ENCODE data around the gene TAS2R13. TPM values are rescaled to one million over a fixed set of nuclear protein-coding genes. Genes with fewer than 3 reads are reported as not detected.

The TAS2R13 gene
- total RNA-seq, 2 donors from 2014 or later = 2.3 to 3.1 TPM

GRCh38 chr12:10928746-10929286 is 19.5 kb upstream of the TAS2R13 start, which contains the start of gene PRH2:
Gene PRH2, plus strand, starts transcription at chr12:10929236. Its CDS starts 38 bp downstream, at chr12:10929274.
- Histone ChIP-seq H3K9me3 (no peaks in the 10 kb centered on the region), H3K4me1 (no peaks in the 10 kb centered on the region), H3K4me3 (no peak within 1 kb of the TSS), H3K27me3 (no peaks in the 10 kb centered on the region), H3K36me3 (replicated peaks in 1 of 2; ENCODE audit: insufficient read depth in 1 of 2, low read depth in 2 of 2) (no peaks in the 10 kb centered on the region), H3K27ac (no peak within 1 kb of the TSS)
- ATAC-seq = no peak
- intact Hi-C loops (cut with DNase I) = no loop called here
- DNase-seq = no peak
- TF ChIP-seq, protein P1, sequence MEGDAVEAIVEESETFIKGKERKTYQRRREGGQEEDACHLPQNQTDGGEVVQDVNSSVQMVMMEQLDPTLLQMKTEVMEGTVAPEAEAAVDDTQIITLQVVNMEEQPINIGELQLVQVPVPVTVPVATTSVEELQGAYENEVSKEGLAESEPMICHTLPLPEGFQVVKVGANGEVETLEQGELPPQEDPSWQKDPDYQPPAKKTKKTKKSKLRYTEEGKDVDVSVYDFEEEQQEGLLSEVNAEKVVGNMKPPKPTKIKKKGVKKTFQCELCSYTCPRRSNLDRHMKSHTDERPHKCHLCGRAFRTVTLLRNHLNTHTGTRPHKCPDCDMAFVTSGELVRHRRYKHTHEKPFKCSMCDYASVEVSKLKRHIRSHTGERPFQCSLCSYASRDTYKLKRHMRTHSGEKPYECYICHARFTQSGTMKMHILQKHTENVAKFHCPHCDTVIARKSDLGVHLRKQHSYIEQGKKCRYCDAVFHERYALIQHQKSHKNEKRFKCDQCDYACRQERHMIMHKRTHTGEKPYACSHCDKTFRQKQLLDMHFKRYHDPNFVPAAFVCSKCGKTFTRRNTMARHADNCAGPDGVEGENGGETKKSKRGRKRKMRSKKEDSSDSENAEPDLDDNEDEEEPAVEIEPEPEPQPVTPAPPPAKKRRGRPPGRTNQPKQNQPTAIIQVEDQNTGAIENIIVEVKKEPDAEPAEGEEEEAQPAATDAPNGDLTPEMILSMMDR (IDR thresholded peaks at IDR 0.05) = no peak
- TF ChIP-seq POLR2A (IDR thresholded peaks at IDR 0.05) = no peak
- WGBS, 2 donors = 89 to 94% methylated on average over 5 of the region's 5 CpGs

- no peak for ATAC-seq
- no peaks in the 10 kb centered on the region for H3K4me1 ChIP-seq
- 90 to 91% methylated on average over 5 of the region's 5 CpGs for WGBS, 2 donors
These were observed 16.9 kb upstream of the TAS2R13 start for GRCh38 chr12:10926269-10926668.

GRCh38 chr12:10919809-10920208 is 10.4 kb upstream of the TAS2R13 start:
- DNase-seq (no peak), ATAC-seq (no peak)
- Histone ChIP-seq H3K27ac (no peak overlapping the region), H3K4me3 (no peak overlapping the region), H3K4me1 (no peaks in the 10 kb centered on the region), H3K27me3 (no peaks in the 10 kb centered on the region), H3K36me3 (replicated peaks in 1 of 2; ENCODE audit: insufficient read depth in 1 of 2, low read depth in 2 of 2) (no peaks in the 10 kb centered on the region), H3K9me3 (no peaks in the 10 kb centered on the region)
- WGBS, 2 donors = 94 to 95% methylated on average over 1 of the region's 1 CpG
- intact Hi-C loops (cut with DNase I) = no loop called here
- TF ChIP-seq POLR2A (IDR thresholded peaks at IDR 0.05) = no peak
- TF ChIP-seq, protein P1 (IDR thresholded peaks at IDR 0.05) = no peak

More at GRCh38 chr12:10926269-10926668, 16.9 kb upstream of the TAS2R13 start:
- no peak for DNase-seq
- intact Hi-C loops (cut with DNase I) = no loop called here
- TF ChIP-seq POLR2A (IDR thresholded peaks at IDR 0.05) = no peak
- TF ChIP-seq, protein P1 (IDR thresholded peaks at IDR 0.05) = no peak
- H3K27ac ChIP-seq = no peak overlapping the region
- H3K4me3 ChIP-seq = no peak overlapping the region
- H3K9me3 ChIP-seq = no peaks in the 10 kb centered on the region
- no peaks in the 10 kb centered on the region for H3K27me3 ChIP-seq
- H3K36me3 ChIP-seq (replicated peaks in 1 of 2; ENCODE audit: insufficient read depth in 1 of 2, low read depth in 2 of 2) = no peaks in the 10 kb centered on the region

- no peaks in the 10 kb centered on the region for H3K4me1 ChIP-seq
- intact Hi-C loops (cut with DNase I) = no loop called here
- H3K27ac ChIP-seq = no peak overlapping the region
- TF ChIP-seq, protein P1 (IDR thresholded peaks at IDR 0.05) = no peak
- TF ChIP-seq POLR2A (IDR thresholded peaks at IDR 0.05) = no peak
- no peaks in the 10 kb centered on the region for H3K36me3 ChIP-seq (replicated peaks in 1 of 2; ENCODE audit: insufficient read depth in 1 of 2, low read depth in 2 of 2)
- WGBS, 2 donors = 62 to 68% methylated on average over 8 of the region's 8 CpGs
- ATAC-seq (no peak), DNase-seq (no peak)
- H3K4me3 ChIP-seq = no peak overlapping the region
- H3K9me3 ChIP-seq = no peaks in the 10 kb centered on the region
- H3K27me3 ChIP-seq = no peaks in the 10 kb centered on the region
These were observed 1.0 kb upstream of the TAS2R13 start for GRCh38 chr12:10910380-10910779.

DNA sequence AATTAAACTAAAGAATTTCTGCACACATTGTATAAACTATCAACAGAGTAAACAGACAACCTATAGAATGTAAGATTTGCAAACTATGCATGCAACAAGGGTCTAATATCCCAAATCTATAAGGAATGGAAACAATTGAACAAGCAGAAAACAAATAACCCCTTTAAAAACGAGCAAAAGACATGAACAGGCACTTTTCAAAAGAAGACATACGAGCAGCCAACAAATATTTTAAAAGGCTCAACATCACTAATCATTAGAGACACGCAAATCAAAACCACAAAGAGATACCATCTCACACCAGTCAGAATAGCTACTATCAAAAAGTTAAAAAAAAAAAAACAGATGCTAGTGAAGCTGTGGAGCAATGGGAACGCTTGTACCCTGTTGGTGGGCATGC is 4.7 kb downstream of the TAS2R13 start:
- 91 to 92% methylated on average over 4 of the region's 4 CpGs for WGBS, 2 donors

More for the DNA sequence above, 4.7 kb downstream of the TAS2R13 start:
- no peak overlapping the region for H3K4me3 ChIP-seq
- TF ChIP-seq POLR2A (IDR thresholded peaks at IDR 0.05) = no peak
- TF ChIP-seq, protein P1 (IDR thresholded peaks at IDR 0.05) = no peak
- H3K9me3 ChIP-seq = peaks cover 0 to 8% (median 0%) of the 10 kb centered on the region in 3 donors
- no peaks in the 10 kb centered on the region for H3K4me1 ChIP-seq
- DNase-seq (no peak), ATAC-seq (no peak)
- intact Hi-C loops (cut with DNase I) = no loop called here
- H3K36me3 ChIP-seq (replicated peaks in 1 of 2; ENCODE audit: insufficient read depth in 1 of 2, low read depth in 2 of 2) = no peaks in the 10 kb centered on the region
- H3K27me3 ChIP-seq = no peaks in the 10 kb centered on the region
- H3K27ac ChIP-seq = no peak overlapping the region
